Measurements from ENCODE around the gene SPIRE1. TPM values are rescaled to one million over a fixed set of nuclear protein-coding genes. Genes with fewer than 3 reads are reported as not detected.

The SPIRE1 gene
- total RNA-seq, 1 donor from 2014 or later, result 49.2 TPM

GRCh38 chr18:12640881-12641200 is 17.1 kb downstream of the SPIRE1 start:
- no peak for TF ChIP-seq CTCF (IDR thresholded peaks at IDR 0.05; ENCODE audit: insufficient read depth, low read length, poor library complexity, severe bottlenecking)
- Histone ChIP-seq H3K27me3 (ENCODE audit: control insufficient read depth, insufficient read depth, low read length) (no peaks in the 10 kb centered on the region), H3K36me3 (ENCODE audit: control insufficient read depth, insufficient read depth, low read length) (no peaks in the 10 kb centered on the region), H3K4me3 (ENCODE audit: low read depth, low read length) (no peak overlapping the region)
- DNase-seq (ENCODE audit: low read depth), result no peak

GRCh38 chr18:12639990-12640880 is 17.7 kb downstream of the SPIRE1 start:
- peak; percentile 3 for TF ChIP-seq CTCF (IDR thresholded peaks at IDR 0.05; ENCODE audit: insufficient read depth, low read length, poor library complexity, severe bottlenecking)
- Histone ChIP-seq H3K36me3 (ENCODE audit: control insufficient read depth, insufficient read depth, low read length) (no peaks in the 10 kb centered on the region), H3K4me3 (ENCODE audit: low read depth, low read length) (no peak overlapping the region), H3K27me3 (ENCODE audit: control insufficient read depth, insufficient read depth, low read length) (no peaks in the 10 kb centered on the region)
- DNase-seq (ENCODE audit: low read depth), result no peak

GRCh38 chr18:12638644-12639124 is 19.2 kb downstream of the SPIRE1 start:
- no peak for TF ChIP-seq CTCF (IDR thresholded peaks at IDR 0.05; ENCODE audit: insufficient read depth, low read length, poor library complexity, severe bottlenecking)
- no peak for DNase-seq (ENCODE audit: low read depth)
- Histone ChIP-seq H3K36me3 (ENCODE audit: control insufficient read depth, insufficient read depth, low read length) (no peaks in the 10 kb centered on the region), H3K4me3 (ENCODE audit: low read depth, low read length) (no peak overlapping the region), H3K27me3 (ENCODE audit: control insufficient read depth, insufficient read depth, low read length) (no peaks in the 10 kb centered on the region)

GRCh38 chr18:12637901-12638643 is 19.8 kb downstream of the SPIRE1 start:
- no peak for DNase-seq (ENCODE audit: low read depth)
- Histone ChIP-seq H3K36me3 (ENCODE audit: control insufficient read depth, insufficient read depth, low read length) (no peaks in the 10 kb centered on the region), H3K27me3 (ENCODE audit: control insufficient read depth, insufficient read depth, low read length) (no peaks in the 10 kb centered on the region), H3K4me3 (ENCODE audit: low read depth, low read length) (no peak overlapping the region)
- TF ChIP-seq CTCF (IDR thresholded peaks at IDR 0.05; ENCODE audit: insufficient read depth, low read length, poor library complexity, severe bottlenecking), result no peak

GRCh38 chr18:12637393-12637792 is 20.5 kb downstream of the SPIRE1 start:
- H3K27me3 ChIP-seq (ENCODE audit: control insufficient read depth, insufficient read depth, low read length), result no peaks in the 10 kb centered on the region
- no peak for DNase-seq (ENCODE audit: low read depth)
- TF ChIP-seq CTCF (IDR thresholded peaks at IDR 0.05; ENCODE audit: insufficient read depth, low read length, poor library complexity, severe bottlenecking), result no peak
- no peaks in the 10 kb centered on the region for H3K36me3 ChIP-seq (ENCODE audit: control insufficient read depth, insufficient read depth, low read length)
- H3K4me3 ChIP-seq (ENCODE audit: low read depth, low read length), result no peak overlapping the region
